Measurements from ENCODE around the gene RFXANK.

Gene RFXANK

GRCh38 chr19:19234220-19234816 is 42.3 kb downstream of the RFXANK start:
- DNase-seq, result no peak

- DNase-seq, result no peak
Observed at GRCh38 chr19:19236173-19236572, 44.1 kb downstream of the RFXANK start.

- DNase-seq, result no peak
Observed at GRCh38 chr19:19238126-19238894, 46.3 kb downstream of the RFXANK start.

- DNase-seq, result no peak
Observed at GRCh38 chr19:19239675-19240074, 47.6 kb downstream of the RFXANK start.

- DNase-seq, result no peak
Observed at GRCh38 chr19:19240476-19240875, 48.4 kb downstream of the RFXANK start.

- no peak for DNase-seq
Observed at GRCh38 chr19:19250196-19250801, 58.2 kb downstream of the RFXANK start.
